ENCODE data around the gene TOX2.

The TOX2 gene

GRCh38 chr20:43959920-43960227 is 45.2 kb downstream of the TOX2 start:
- no peak for DNase-seq

DNA sequence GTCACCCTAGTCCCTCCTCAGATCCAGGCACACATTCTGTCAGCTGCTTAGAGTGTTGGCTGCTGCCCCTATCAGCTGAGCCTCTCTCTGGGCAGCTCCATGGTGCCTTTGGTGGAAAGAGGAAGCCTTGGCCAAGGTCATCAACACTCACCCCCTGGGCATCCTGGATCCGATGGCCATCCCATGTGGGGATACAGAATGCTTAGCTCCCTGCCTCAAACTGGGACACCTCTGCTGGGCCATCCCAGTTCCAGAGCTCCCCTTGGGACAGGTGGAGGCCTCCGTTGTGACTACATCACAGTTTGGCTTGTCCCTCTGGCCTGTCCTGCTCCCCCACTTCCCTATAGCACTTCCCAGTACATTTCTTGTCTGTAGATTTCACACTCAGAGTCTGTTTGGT is 45.6 kb downstream of the TOX2 start:
- DNase-seq: no peak

GRCh38 chr20:43961116-43961515 is 46.5 kb downstream of the TOX2 start:
- no peak for DNase-seq

GRCh38 chr20:43961541-43962471 is 47.2 kb downstream of the TOX2 start:
- no peak for DNase-seq

DNA sequence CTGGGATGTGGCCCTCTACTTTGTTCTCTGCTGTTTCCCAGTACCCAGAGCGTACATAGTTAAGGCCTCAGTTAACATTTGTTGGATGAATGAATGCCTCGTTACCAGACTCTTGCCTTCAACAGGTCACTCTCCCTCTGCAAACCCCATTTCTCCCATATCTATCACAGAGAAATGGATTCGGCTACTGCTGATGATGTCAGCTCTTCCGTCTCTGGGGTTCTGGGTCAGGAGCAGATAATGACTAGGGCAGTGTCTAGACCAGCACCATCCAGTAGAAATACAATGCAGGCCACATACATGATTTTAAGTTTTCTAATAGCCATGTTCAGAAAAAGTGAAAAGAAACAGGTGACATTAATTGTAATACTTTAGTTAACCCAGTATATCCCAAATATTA is 47.9 kb downstream of the TOX2 start:
- DNase-seq: no peak

DNA sequence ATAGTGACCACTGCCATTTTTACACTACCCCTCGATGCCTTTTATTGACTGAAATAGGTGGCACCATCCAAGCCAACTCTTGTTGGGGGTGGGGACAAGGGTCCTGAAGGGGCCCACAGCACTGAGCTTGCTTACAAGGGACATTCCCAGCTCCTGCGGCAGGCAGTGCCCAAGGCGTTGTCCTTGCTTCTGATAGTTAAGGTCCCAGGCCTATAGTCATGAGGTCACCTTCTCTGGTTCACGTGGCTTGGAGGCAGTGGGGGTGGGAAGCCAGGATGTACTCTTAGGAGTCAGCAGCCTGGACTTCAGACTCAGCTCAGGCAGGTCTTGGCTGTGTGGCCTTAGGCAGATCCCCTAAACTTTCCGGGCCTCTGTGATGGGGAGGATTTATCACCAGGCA is 48.6 kb downstream of the TOX2 start:
- DNase-seq: no peak

DNA sequence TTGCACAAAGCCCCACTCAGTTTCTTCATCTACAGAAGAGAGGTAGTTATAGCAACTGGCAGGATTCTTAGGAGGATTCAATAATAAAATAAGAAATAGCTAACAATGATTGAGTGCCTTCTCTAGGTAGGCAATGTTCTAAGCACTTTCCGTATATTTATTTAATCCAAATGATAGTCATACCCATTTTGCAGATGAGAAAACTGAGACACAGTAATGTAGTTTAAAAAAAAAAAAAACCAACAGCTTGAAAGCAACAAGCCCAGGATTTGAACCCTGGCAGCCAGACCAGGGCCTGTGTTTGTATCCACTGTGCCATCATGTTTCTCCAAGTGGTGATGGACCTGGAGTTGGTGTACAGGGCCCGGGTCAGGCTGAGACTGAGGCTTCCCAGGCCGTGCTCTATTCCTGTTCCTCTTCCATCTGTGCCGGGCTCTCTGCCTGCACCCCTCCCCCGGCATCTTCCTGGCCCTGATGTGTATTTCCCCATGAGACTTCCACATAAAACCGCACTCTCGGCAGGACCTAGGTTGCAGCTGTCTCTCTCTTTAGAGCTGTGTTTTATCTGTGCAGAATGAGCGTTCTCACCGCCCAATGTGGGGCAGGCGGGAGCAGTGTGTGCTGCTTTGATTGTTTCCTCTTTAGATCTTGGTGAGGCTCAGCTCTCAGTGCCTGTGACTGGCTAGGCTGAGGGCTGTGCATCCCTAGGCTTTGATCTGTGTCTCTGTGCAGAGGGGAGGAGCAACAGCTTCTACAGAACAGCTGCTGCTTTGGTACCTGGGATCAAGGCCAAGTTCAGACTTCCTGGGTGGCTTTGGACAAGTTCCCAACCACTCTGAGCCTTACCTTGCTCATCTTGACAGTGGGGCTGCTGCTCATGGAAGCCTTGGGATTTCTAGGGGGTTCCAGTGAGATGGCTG is 49.5 kb downstream of the TOX2 start:
- DNase-seq: no peak

DNA sequence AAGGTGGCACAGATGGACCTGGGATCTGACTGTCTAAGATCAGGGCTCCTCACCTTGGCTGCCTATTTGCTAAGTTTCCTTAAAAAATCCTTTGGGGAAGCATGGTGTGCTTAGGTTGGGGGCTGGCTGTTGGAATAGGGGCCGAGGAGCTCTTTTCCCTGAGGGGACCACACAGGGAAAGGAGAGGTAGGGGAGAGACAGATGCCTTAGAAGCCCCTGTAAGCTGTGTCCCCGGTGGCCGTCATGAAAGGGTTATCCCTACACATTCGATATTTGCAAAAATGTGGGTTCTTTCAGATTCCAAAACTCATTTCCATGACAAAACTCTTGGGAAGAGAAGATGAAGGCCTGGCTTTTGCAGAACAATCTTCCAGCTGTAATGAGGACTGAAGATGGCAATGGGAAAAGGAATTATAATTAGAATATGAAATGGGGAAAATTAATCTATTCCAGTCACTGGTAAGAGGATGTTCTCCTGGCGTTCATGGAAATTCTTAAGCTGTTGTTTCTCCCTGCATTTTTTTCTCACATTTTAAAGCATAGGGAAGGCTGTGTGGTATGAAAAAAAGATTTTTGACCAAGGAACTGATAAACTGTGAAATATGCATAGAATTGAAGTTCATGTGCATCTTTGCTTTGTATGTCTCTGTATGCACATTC is 53.8 kb downstream of the TOX2 start:
- DNase-seq: no peak

GRCh38 chr20:43969028-43969447 is 54.4 kb downstream of the TOX2 start:
- DNase-seq: no peak

DNA sequence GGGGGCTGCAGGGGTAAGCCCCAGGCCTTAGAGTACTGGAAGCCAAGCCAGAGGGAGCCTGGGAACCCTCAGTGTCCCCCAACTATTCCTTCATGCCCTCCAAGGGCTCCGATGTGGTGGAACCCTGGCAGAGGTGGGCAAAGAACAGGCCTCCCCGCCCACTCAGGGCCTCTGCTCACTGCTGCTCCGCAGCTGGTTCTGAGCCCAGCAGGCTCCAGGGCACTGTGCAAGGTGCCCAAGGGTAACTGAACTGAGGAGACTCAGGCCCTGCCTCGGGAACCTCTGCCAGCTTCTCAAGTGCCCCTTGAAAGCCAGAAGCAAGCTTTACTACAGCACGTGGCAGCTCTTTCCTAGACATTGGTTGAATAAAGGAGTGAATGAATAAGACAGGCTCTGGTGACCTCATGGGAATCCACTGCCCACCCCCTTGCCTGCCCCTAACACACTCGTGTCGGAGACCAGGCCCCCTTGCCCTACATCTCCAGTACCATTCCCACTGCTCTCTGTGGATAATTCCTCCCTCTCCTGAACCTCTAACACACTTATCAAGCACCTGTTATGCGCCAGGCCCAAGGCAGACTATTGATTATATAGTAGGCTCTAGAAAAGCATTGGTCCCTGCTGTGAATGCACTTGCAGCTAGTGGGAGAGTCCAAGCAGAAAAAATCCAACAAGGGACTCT is 55.0 kb downstream of the TOX2 start:
- no peak for DNase-seq

DNA sequence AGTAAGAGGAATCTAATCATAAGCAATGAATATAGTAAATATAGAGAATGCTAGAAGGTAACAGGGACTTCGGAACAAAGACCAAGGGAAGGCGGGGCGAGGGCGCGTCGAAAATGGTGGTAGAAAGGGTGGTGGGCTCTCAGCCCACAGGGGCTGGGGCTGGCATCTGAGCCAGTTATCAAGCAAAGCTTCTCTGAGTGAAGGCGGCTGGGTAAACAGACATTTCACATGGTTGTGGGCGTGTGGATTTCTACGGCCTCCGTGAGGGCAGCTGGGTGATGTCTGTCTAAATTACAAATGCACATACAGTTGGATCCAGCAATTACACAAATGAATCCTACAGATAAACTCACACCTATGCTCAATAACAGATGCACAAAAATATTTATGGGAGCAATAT is 56.6 kb downstream of the TOX2 start:
- DNase-seq: no peak

- no peak for DNase-seq
These were observed 57.4 kb downstream of the TOX2 start for GRCh38 chr20:43972051-43972450.

DNA sequence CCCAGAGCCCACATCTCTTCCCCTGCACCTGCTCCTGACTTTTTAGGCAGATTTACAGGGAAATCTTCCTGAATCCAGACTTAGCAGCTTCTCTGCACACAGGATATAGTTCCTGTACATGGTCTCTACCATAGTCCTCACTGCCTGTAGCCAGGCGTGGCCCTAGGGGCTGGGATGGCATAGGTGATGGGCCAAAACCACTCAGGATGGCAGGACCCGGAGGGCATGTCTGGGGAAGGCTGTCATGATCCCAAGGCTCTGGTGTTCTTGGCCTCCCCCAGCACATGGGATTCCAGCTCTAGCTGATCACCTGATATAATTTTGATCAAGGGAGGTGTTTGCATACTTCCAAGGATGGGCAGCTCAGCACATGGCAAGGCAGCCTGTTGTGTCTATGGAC is 58.0 kb downstream of the TOX2 start:
- DNase-seq: no peak

DNA sequence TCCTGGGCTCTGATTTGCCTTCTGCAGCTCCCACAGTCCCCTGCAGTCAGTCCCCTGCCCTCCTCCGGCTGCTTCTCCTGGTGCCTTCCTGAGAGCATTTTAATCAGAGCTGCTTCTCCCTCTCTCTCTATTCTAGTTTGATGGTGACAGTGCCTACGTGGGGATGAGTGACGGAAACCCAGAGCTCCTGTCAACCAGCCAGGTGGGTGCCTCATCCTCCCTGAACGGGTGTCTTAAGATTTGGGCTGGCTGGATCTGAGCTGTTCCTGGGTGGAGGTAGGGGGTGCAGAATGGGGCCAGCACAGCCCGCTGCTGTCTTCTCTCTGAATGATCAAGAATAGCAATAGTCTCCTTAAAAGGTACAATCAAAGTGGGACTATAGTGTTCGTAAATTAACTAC is 58.6 kb downstream of the TOX2 start:
- no peak for DNase-seq

DNA sequence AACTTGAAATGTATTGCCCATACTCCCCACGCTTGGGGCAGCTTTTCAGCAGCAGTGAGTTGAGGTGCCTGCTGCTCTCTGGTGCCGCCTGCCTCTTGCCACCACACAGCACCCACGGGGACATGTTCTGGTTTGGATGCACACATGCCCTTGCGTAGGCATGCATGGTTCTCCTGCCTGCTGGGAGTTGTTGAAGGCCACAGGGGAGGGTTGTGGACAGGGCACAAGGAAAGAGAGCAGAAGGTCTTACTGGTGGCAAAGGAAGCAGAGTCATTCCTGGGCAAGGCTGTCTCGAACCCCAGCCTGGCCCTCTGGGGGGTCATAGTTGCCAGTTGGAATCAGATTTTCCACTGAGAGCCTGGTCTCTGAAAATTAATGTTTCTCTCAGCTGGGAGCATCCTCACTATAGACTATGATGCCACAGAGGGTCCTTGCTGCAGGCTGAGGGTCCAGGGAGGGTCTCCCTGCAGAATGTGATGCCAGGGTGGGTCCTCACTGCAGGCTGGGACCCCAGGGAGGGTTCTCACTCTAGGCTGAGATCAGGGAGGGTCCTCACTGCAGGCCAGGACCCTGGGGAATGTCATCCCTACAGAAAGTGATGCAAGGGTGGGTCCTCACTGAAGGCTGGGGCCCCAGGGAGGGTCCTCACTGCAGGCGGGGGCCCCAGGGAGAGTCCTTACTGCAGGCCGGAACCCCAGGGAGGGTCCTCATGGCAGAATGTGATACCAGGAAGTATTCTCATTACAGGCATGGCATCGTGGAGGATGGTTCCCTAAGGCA is 59.2 kb downstream of the TOX2 start:
- DNase-seq: no peak

GRCh38 chr20:43974695-43975094 is 60.0 kb downstream of the TOX2 start:
- DNase-seq: no peak

GRCh38 chr20:43975096-43975768 is 60.6 kb downstream of the TOX2 start:
- no peak for DNase-seq

GRCh38 chr20:43976547-43976946 is 61.9 kb downstream of the TOX2 start:
- DNase-seq: no peak

- no peak for DNase-seq
These were observed 62.6 kb downstream of the TOX2 start for GRCh38 chr20:43977252-43977651.

- DNase-seq: no peak
These were observed 63.3 kb downstream of the TOX2 start for GRCh38 chr20:43977962-43978361.

GRCh38 chr20:43979576-43980105 is 65.0 kb downstream of the TOX2 start:
- no peak for DNase-seq
